Measurements from ENCODE around the gene CDH7.

DNA sequence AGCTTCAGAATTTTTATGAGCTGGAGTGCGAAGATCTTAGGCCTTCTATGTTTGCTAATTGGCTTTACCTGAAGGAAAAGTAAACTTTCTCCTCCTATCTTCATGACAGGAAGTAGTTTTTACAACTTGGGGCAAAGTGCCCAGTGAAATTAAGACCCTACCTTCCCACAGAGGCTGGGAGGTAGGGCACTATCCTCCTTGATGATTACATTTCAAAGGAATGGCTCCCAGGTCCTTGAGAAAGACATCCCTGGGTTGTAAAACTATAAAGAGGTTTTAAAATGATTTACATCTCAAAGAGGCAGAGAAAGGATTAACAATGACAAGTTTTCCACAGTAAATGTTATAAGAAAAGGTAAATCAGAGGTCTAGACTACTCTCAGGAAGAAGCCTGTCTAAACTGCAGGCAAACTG, 155.8 kb downstream of the CDH7 start:
- TF ChIP-seq POLR2AphosphoS5 (IDR thresholded peaks at IDR 0.05; ENCODE audit: low read depth, low read length): no peak
- TF ChIP-seq POLR2A (IDR thresholded peaks at IDR 0.05; ENCODE audit: low read depth, low read length): no peak
